GM10248 (cell line): ENCODE data around the gene HSD17B7.

Source experiments
- CTCF ChIA-PET: fragments of 300-600 bp; sonication (Branson Sonifier 250); formaldehyde crosslinking; extraction: SDS; loops from one replicate; lab custom pipeline; 2021; ENCODE audit warnings: antibody characterized with exemption; lab: Yijun Ruan, JAX
- POLR2A ChIA-PET: fragments of 350-650 bp; sonication (Branson Sonifier 250); formaldehyde crosslinking; extraction: SDS; loops from one replicate; lab custom pipeline; 2020; ENCODE audit warnings: antibody characterized with exemption; lab: Yijun Ruan, JAX
- DNase-seq: peaks from one replicate; pipeline ENCODE4 v3.0.0; 2012; ENCODE audit errors: extremely low spot score
- CTCF ChIP-seq: IDR thresholded peaks from 2 replicates; pipeline ENCODE4 v1.5.1; 2012; ENCODE audit warnings: mild to moderate bottlenecking, low read depth; ENCODE audit errors: extremely low read depth, missing control alignments, control extremely low read depth

The HSD17B7 gene

GRCh38 chr1:162861101-162861500 is 70.6 kb downstream of the HSD17B7 start, which contains the start of gene CCDC190:
TSS of gene CCDC190 (minus strand) at chr1:162861175. CDS start at chr1:162859646, 1,529 bp downstream.
- ChIA-PET POLR2A (no interaction called here), CTCF (interaction anchor here (0.7 to 2.9 kb wide), 4 partner anchors 11 to 454 kb away, joined by 3 to 11 read pairs (median 7); no protein-coding TSS in a partner anchor)
- no peak for TF ChIP-seq CTCF
- no peak for DNase-seq

- CTCF ChIA-PET, result interaction anchor here (2.0 to 2.9 kb wide), 3 partner anchors 8 to 453 kb away, joined by 5 to 11 read pairs (median 10); no protein-coding TSS in a partner anchor
- POLR2A ChIA-PET, result no interaction called here
- no peak for DNase-seq
- no peak for TF ChIP-seq CTCF
Observed at GRCh38 chr1:162861625-162862024, 71.1 kb downstream of the HSD17B7 start.
